ENCODE results near the gene CLDN4.

GRCh38 chr7:73789051-73789450 lies 41.7 kb upstream of the CLDN4 start:
- TF ChIP-seq CTCF (IDR thresholded peaks at IDR 0.05; ENCODE audit: low read depth, low read length, missing input control) (no peak), NR2F2 (IDR thresholded peaks at IDR 0.05) (no peak), FOXA1 (IDR thresholded peaks at IDR 0.05) (no peak), REST (IDR thresholded peaks at IDR 0.05) (no peak), EGR1 (IDR thresholded peaks at IDR 0.05; ENCODE audit: low read depth in 2 of 2) (no peak), GABPA (IDR thresholded peaks at IDR 0.05 in 1 of 2, conservative IDR thresholded peaks at IDR 0.05 in 1 of 2) (no peak), TAF1 (conservative IDR thresholded peaks at IDR 0.05) (no peak)
- TF ChIP-seq, protein P1, sequence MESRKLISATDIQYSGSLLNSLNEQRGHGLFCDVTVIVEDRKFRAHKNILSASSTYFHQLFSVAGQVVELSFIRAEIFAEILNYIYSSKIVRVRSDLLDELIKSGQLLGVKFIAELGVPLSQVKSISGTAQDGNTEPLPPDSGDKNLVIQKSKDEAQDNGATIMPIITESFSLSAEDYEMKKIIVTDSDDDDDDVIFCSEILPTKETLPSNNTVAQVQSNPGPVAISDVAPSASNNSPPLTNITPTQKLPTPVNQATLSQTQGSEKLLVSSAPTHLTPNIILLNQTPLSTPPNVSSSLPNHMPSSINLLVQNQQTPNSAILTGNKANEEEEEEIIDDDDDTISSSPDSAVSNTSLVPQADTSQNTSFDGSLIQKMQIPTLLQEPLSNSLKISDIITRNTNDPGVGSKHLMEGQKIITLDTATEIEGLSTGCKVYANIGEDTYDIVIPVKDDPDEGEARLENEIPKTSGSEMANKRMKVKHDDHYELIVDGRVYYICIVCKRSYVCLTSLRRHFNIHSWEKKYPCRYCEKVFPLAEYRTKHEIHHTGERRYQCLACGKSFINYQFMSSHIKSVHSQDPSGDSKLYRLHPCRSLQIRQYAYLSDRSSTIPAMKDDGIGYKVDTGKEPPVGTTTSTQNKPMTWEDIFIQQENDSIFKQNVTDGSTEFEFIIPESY (IDR thresholded peaks at IDR 0.05): no peak

Data from liver (tissue), 3 donors.